Gastroesophageal sphincter (tissue), 4 donors: ENCODE results near the gene ADAD2. TPM values are rescaled to one million over a fixed set of nuclear protein-coding genes. Genes with fewer than 3 reads are reported as not detected.

Experiments used
- ATAC-seq: fragments of 150-250 bp; one replicate; pipeline ENCODE4 v1.9.1; 2016; ENCODE audit warnings: mild to moderate bottlenecking, moderate library complexity
- H3K27ac ChIP-seq, 4 donors: fragments of 200-600 bp; sonication (generic) in 3 of 4; 1 replicate in 3 of 4; 2 replicates in 1 of 4; pipeline ENCODE4 v1.5.1; 2016 to 2019
- H3K27me3 ChIP-seq: fragments of 200-600 bp; sonication (generic); one replicate; pipeline ENCODE4 v1.5.1; 2019
- H3K36me3 ChIP-seq, 2 donors: fragments of 200-600 bp; sonication (generic); one replicate each; pipeline ENCODE4 v1.5.1; 2019; ENCODE audit warnings: control low read depth in 1 of 2
- H3K4me1 ChIP-seq, 3 donors: fragments of 200-600 bp; sonication (generic); 1 replicate in 2 of 3; 2 replicates in 1 of 3; pipeline ENCODE4 v1.5.1; 2016 to 2019; ENCODE audit warnings: control low read depth in 2 of 3
- H3K4me3 ChIP-seq, 2 donors: fragments of 200-600 bp; sonication (generic); one replicate each; pipeline ENCODE4 v1.5.1; 2019; ENCODE audit warnings: mild to moderate bottlenecking in 1 of 2, moderate library complexity in 1 of 2
- H3K9me3 ChIP-seq, 3 donors: fragments of 200-600 bp; sonication (generic); one replicate each; pipeline ENCODE4 v1.5.1; 2017 to 2019; ENCODE audit warnings: control low read depth in 2 of 3
- EP300 ChIP-seq: sonication (generic); formaldehyde crosslinking; IDR thresholded peaks from one replicate; pipeline ENCODE4 v1.6.1; 2017; ENCODE audit warnings: antibody characterized with exemption, mild to moderate bottlenecking
- POLR2A ChIP-seq, 2 donors: fragments of 450-650 bp; IDR thresholded peaks; one replicate each; pipeline ENCODE4 v1.6.1; 2017; ENCODE audit warnings: antibody characterized with exemption in 2 of 2, mild to moderate bottlenecking in 2 of 2, moderate library complexity in 1 of 2
- POLR2AphosphoS5 ChIP-seq: sonication (generic); formaldehyde crosslinking; IDR thresholded peaks from one replicate; pipeline ENCODE4 v1.6.1; 2017; ENCODE audit warnings: antibody characterized with exemption
- WGBS, 2 donors: methylation state at CpG; one replicate each; pipeline ENCODE4 v1.1.5; 2018; ENCODE audit warnings: low coverage in 1 of 2; 5-methylcytosine and 5-hydroxymethylcytosine counted together
- total RNA-seq, 4 donors: library from RNA; depleted of rRNA; stranded (reverse); fragments of >200 nt; gene quantifications; one replicate each; pipeline ENCODE4 v1.1.0, GENCODE V29; 2016
- TF ChIP-seq, protein P1 (sequence below), 4 experiments: fragments of 200-600 bp in 2 of 4; fragments of 450-650 bp in 2 of 4; sonication (generic) in 1 of 4; IDR thresholded peaks; one replicate each; pipeline ENCODE4 v1.5.1; 2017 to 2019; ENCODE audit warnings: antibody characterized with exemption in 4 of 4, mild to moderate bottlenecking in 2 of 4, moderate library complexity in 2 of 4

Gene ADAD2
- total RNA-seq, 4 donors from 2014 or later, result 0.27 to 0.47 (median 0.31) TPM; not detected in 1

GRCh38 chr16:84239141-84239769 lies 48.3 kb downstream of the ADAD2 start:
- Histone ChIP-seq H3K27me3 (peaks cover 45% of the 10 kb centered on the region), H3K9me3 (no peaks in the 10 kb centered on the region), H3K4me3 (no peak overlapping the region), H3K27ac (no peak overlapping the region), H3K36me3 (no peaks in the 10 kb centered on the region), H3K4me1 (peaks cover 0 to 12% (median 0%) of the 10 kb centered on the region in 3 donors)
- TF ChIP-seq POLR2AphosphoS5 (no peak), POLR2A (IDR thresholded peaks at IDR 0.05) (no peak), EP300 (no peak)
- TF ChIP-seq, protein P1, sequence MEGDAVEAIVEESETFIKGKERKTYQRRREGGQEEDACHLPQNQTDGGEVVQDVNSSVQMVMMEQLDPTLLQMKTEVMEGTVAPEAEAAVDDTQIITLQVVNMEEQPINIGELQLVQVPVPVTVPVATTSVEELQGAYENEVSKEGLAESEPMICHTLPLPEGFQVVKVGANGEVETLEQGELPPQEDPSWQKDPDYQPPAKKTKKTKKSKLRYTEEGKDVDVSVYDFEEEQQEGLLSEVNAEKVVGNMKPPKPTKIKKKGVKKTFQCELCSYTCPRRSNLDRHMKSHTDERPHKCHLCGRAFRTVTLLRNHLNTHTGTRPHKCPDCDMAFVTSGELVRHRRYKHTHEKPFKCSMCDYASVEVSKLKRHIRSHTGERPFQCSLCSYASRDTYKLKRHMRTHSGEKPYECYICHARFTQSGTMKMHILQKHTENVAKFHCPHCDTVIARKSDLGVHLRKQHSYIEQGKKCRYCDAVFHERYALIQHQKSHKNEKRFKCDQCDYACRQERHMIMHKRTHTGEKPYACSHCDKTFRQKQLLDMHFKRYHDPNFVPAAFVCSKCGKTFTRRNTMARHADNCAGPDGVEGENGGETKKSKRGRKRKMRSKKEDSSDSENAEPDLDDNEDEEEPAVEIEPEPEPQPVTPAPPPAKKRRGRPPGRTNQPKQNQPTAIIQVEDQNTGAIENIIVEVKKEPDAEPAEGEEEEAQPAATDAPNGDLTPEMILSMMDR (IDR thresholded peaks at IDR 0.05), result no peak
- ATAC-seq, result no peak
- 0 to 43% methylated on average over 2 to 6 of the region's 10 CpGs for WGBS, 2 donors

DNA sequence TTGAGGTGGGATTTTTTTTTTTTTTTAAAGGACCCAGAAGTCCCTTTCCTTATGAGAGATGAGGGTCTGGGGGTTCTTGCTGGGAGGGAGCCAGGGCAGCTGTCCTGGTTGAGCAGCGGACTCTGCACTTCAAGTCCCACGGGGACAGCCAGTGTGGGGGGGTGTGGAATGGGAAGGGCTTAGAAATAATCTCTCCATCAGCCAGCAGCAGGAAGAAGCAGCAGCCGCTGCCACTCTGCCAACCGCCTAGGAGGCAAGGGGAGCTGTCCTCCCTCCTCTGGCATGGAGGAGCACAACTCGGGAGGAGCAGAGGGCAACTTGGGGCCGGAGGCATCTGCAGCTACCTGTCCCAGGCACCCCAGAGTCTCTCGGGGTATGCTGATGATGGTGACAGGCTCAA lies 49.0 kb downstream of the ADAD2 start, which contains the start of gene KCNG4:
TSS of gene KCNG4 (minus strand) at position 104 of the 400 bp plus-strand sequence. CDS start 2,527 bp downstream, outside the sequence.
- peaks cover 0 to 5% (median 0%) of the 10 kb centered on the region in 3 donors for H3K9me3 ChIP-seq
- no peaks in the 10 kb centered on the region for H3K36me3 ChIP-seq
- H3K4me3 ChIP-seq, result no peak within 1 kb of the TSS
- TF ChIP-seq POLR2A (IDR thresholded peaks at IDR 0.05), result no peak
- no peak for TF ChIP-seq EP300
- TF ChIP-seq, protein P1 (IDR thresholded peaks at IDR 0.05), result no peak
- TF ChIP-seq POLR2AphosphoS5, result no peak
- peaks cover 45% of the 10 kb centered on the region for H3K27me3 ChIP-seq
- ATAC-seq, result no peak
- no peak within 1 kb of the TSS for H3K27ac ChIP-seq
- WGBS, 2 donors, result 0 to 17% methylated on average over 1 to 2 of the region's 7 CpGs
- H3K4me1 ChIP-seq, result peaks cover 0 to 6% (median 0%) of the 10 kb centered on the region in 3 donors

GRCh38 chr16:84240455-84240854 lies 49.5 kb downstream of the ADAD2 start:
- H3K4me3 ChIP-seq, result no peak overlapping the region
- TF ChIP-seq POLR2AphosphoS5 (no peak), EP300 (no peak), POLR2A (IDR thresholded peaks at IDR 0.05) (no peak)
- TF ChIP-seq, protein P1 (IDR thresholded peaks at IDR 0.05), result no peak
- ATAC-seq, result no peak
- peaks cover 0 to 6% (median 0%) of the 10 kb centered on the region in 3 donors for H3K9me3 ChIP-seq
- no peaks in the 10 kb centered on the region for H3K36me3 ChIP-seq
- H3K27ac ChIP-seq, result no peak overlapping the region
- H3K27me3 ChIP-seq, result peaks cover 45% of the 10 kb centered on the region
- WGBS, 2 donors, result 80 to 91% methylated on average over 1 to 2 of the region's 2 CpGs
- H3K4me1 ChIP-seq, result peaks cover 0 to under 1% (median 0%) of the 10 kb centered on the region in 3 donors

DNA sequence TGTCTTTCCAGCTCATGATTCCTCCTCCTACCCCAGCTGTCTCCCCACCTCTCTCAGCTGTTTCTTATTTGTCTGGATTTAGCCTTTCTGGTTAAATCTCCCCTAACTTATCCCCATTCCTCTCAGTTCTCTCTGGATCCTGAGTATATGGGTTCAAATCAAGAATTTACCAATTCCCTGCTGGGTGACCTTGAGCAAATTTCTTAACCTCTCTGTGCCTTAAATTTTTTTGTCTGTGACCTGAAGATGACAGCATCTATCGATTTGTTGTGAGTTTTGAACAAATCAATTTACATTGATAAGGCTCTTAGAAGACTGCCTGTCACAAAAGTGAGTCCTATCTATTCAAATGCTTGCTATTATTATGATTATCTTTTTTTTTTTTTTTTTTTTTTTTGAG lies 50.8 kb downstream of the ADAD2 start:
- Histone ChIP-seq H3K9me3 (peaks cover 0 to 6% (median 0%) of the 10 kb centered on the region in 3 donors), H3K4me3 (no peak overlapping the region), H3K4me1 (no peaks in the 10 kb centered on the region), H3K36me3 (no peaks in the 10 kb centered on the region), H3K27me3 (peaks cover 45% of the 10 kb centered on the region), H3K27ac (no peak overlapping the region)
- WGBS, 2 donors, result 40 to 47% methylated on average over 1 of the region's 1 CpG
- no peak for ATAC-seq
- TF ChIP-seq EP300, result no peak
- TF ChIP-seq, protein P1 (IDR thresholded peaks at IDR 0.05), result no peak
- TF ChIP-seq POLR2A (IDR thresholded peaks at IDR 0.05), result no peak
- no peak for TF ChIP-seq POLR2AphosphoS5

DNA sequence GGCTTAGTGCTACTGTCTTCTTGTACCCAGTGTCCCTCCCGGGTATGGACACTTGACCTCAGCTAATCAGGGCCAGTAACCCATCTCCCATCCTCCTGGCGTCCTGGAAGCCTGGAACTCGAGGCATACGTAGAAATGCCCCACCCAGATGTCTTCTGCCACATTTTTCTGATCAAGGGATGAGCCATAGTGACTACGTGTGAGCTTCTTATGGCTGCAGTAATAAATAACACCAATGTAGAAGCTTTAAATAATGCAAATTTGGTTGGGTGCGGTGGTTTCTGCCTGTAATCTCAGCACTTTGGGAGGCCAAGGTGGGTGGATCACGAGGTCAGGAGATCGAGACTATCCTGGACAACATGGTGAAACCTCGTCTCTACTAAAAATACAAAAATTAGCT lies 51.9 kb downstream of the ADAD2 start:
- Histone ChIP-seq H3K4me3 (no peak overlapping the region), H3K4me1 (no peaks in the 10 kb centered on the region), H3K27ac (no peak overlapping the region), H3K9me3 (peaks cover 0 to 6% (median 0%) of the 10 kb centered on the region in 3 donors), H3K27me3 (peaks cover 42% of the 10 kb centered on the region), H3K36me3 (no peaks in the 10 kb centered on the region)
- WGBS, 2 donors, result 89 to 96% methylated on average over 4 of the region's 9 CpGs
- ATAC-seq, result no peak
- TF ChIP-seq, protein P1 (IDR thresholded peaks at IDR 0.05), result no peak
- no peak for TF ChIP-seq POLR2A (IDR thresholded peaks at IDR 0.05)
- no peak for TF ChIP-seq POLR2AphosphoS5
- no peak for TF ChIP-seq EP300
